Measurements from ENCODE around the gene PARVB. TPM values are rescaled to one million over a fixed set of nuclear protein-coding genes. Genes with fewer than 3 reads are reported as not detected.
"Not testable (repeated sequence)": the region's sequence is repeated elsewhere in the genome, so short reads cannot be mapped to it uniquely, and the experiment has no call there.

The PARVB gene
- total RNA-seq, 1 experiment from 2014 or later, result 86.6 TPM

DNA sequence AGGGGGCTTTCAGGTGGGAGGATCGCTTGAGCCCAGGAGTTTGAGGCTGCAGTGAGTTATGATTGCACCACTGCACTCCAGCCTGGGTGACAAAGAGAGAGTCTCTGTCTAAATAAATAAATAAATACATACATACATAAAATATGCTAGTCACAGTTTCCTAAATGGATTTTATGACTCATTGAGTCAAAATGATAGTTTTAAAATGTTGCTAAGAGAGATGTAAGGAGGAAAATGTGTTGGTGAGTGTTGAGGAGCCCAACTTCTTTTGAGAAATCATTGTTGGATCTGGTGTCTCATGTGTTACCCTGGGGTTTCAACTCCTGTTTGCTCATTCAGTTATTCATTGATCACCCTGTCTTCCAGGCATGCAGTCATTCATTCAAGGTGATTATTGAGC lies 21.0 kb downstream of the PARVB start:
- in situ Hi-C loops (cut with HindIII; ENCODE audit: low sequenced_read_pairs), result no loop called here
- no peak for DNase-seq (ENCODE audit: low spot score)

DNA sequence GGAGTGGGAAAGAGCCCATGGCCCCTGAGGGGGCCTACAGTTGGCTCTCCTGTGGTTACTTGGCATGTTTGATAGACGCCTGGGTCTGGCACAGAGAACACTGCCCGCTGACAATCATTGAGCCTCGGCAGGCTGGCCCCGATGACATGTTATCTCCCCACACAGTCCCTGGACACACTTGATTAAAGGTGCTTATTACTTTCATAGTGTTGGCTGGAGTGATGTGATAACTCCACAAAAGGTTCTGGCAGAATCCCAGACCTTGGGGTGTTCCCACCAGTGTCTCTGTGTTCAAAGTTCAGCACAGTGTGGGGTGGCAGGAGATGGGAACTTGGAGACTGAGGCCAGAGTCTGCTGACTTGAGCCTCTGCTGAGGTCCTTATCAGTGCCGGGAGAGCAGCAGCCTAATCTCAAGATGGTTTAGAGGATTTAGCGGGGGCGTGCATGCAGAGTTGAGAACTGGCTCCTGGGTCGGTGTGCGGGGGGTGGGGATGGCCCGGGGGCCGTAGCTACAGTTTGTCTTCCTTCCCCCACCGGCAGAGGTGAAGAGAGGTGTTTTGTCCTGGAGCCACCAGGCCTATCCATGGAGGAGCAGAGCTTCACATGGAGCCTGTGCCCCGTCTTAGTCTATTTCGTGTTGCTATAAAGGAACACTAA lies 22.5 kb downstream of the PARVB start:
- DNase-seq (ENCODE audit: low spot score), result no peak
- in situ Hi-C loops (cut with HindIII; ENCODE audit: low sequenced_read_pairs), result no loop called here

DNA sequence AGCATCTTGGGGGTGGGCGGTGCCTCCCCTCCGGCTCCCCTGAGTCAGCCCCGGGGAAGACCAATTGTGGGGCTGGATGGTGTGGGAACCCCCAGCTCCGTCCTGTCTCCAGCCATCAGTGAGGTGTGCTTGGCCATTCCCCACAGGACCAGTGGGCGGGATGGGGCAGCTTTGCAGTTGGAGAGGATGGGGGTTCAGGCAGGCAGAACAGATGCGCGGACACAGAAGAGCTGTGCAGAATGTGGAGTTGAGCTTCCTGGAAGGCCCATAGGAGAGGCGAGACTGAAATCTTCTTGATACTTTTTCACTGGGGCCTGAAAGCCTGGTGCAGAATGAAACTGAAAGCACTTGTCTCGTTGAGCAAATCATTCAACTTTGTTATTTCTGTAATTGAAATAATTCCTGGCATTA lies 23.8 kb downstream of the PARVB start:
- DNase-seq (ENCODE audit: low spot score), result no peak
- in situ Hi-C loops (cut with HindIII; ENCODE audit: low sequenced_read_pairs), result no loop called here

DNA sequence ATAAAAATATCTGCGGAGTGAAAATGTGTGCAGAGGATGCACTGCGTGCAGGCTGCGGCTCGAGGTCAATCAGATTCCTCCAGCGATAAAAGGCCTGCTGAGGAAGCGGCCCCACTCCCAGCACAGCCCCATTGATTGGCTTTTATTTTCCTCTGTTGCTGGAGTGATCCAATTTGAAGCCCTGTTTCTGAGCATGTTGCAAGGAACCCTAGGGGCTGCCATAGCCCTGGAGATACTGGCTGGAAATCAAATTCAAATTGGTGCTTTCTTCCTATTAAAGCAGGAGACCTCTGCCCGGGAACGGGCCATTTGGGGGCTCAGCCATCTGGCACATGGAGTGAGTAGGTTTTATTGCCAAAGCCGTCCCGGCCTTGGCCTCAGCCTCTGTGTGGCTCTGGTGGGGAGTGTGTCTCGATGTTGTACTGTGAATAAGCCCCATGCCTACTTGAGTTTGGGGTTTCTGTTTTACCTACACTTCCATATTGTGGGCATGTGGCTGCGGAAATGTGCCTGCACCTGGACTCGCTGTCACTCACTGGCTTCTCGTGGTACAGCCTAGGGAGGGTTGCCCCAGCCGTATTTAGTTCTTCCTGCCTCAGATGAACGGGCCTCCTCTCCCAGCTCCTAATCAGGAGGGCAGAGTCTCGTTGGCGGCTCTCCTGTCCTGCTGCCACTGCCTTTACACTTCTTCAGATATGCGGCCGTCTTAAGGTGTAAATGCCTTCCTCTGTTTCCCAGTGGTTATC lies 25.6 kb downstream of the PARVB start:
- in situ Hi-C loops (cut with HindIII; ENCODE audit: low sequenced_read_pairs), result no loop called here
- peak; percentile 51 for DNase-seq (ENCODE audit: low spot score)

DNA sequence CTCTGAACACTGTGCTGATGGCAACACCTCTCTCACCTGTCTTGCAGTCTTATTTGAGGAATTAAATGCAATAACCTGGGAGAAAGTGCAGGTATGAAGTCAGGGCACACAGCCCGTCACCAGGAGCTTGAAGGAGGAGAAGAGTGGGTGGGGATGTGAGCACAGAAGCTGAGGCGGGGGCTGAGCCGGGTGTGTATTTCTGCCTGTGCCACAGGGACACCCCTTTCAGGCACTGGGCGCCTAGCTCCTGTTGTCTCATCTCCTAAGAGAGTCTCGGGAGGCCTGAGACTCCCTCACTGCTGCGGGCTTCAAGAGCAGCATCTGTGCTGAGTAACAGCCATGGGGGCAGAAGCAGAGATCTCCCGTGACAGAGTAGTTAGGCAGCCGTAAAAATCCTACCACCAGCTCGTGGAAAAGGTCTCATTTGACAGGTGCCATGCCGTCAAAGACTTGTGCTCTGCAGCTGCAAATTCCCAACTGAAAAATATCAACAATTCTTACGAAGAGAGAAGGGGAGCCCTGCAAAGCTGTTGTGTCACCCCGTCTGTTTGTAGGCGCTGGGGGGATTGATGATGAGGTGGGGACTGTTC lies 26.8 kb downstream of the PARVB start:
- in situ Hi-C loops (cut with HindIII; ENCODE audit: low sequenced_read_pairs), result no loop called here
- no peak for DNase-seq (ENCODE audit: low spot score)

DNA sequence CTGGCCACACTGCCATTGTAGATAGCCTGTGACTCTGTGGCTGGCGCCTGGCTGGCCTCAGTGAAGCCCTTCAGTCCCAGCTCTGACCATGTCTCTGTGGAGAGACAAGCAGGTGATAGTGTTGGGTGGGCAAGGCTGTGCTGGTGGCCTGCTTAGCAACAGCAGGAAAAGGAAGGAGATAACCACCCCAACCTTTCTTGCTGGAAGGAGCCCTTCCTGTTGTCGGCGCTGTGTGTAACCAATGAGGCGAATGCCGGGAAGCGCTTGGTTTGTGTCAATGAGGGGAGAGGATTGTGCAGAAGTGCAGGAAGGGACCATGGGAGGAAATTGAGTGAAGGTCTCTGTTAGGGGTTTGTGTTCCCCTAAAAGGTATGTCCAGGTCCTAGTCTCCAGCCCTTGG lies 27.3 kb downstream of the PARVB start:
- in situ Hi-C loops (cut with HindIII; ENCODE audit: low sequenced_read_pairs), result no loop called here
- DNase-seq (ENCODE audit: low spot score), result no peak

DNA sequence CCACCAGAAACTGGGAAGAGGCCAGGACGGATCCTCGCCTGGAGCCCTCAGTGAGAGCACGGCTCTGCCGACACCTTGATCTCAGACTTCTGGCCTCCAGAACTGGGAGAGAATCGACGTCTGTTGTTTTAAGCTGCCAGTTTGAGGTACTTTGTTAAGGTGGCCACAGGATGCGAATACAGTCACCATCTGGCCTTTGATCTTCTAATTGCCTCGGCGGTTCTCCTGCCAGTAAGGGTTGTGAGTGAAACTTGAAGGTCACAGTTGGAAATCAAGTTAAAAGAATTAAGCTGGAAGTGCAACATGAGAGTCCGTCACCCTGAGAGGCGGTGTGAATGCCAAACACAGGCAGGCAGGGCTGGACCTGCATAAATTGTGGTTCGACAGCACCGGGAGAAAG lies 27.9 kb downstream of the PARVB start:
- in situ Hi-C loops (cut with HindIII; ENCODE audit: low sequenced_read_pairs), result no loop called here
- DNase-seq (ENCODE audit: low spot score), result no peak

DNA sequence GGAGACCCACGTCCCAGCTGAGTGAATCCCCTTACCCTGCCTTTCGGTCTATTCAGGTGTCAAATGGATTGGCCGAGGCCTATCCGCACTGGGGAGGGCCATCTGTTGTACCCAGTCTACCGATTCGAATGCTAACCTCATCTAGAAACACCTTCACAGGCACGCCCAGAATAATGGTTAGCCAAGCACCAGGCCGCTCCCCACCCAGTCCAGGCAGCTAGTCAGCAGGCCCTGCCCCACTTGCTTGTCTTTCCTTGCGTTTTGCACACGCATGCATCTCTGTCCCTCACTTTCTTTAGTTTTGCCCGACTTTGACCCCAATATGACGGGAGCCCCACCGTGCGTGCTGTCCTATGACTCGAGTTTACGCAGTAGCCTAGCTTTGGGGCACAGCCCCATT lies 31.7 kb downstream of the PARVB start:
- DNase-seq (ENCODE audit: low spot score), result no peak
- in situ Hi-C loops (cut with HindIII; ENCODE audit: low sequenced_read_pairs), result no loop called here

DNA sequence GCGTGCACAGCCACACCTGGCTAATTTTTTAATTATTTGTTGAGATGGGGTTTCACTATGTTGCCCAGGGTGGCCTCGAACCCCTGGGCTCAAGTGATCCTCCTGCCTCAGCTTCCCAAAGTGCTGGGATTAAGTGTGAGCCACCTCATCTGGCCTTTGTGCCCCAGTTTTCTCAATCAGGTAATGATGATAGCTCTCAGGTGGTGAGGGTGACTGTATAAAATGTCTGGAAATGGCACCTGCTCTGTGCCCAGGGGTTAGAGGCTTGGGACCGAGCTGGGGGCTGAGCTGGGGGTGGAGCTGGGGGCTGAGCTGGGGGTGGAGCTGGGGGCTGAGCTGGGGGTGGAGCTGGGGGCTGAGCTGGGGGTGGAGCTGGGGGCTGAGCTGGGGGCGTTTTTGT lies 32.5 kb downstream of the PARVB start:
- in situ Hi-C loops (cut with HindIII; ENCODE audit: low sequenced_read_pairs); DNase-seq (ENCODE audit: low spot score): not testable (repeated sequence)

DNA sequence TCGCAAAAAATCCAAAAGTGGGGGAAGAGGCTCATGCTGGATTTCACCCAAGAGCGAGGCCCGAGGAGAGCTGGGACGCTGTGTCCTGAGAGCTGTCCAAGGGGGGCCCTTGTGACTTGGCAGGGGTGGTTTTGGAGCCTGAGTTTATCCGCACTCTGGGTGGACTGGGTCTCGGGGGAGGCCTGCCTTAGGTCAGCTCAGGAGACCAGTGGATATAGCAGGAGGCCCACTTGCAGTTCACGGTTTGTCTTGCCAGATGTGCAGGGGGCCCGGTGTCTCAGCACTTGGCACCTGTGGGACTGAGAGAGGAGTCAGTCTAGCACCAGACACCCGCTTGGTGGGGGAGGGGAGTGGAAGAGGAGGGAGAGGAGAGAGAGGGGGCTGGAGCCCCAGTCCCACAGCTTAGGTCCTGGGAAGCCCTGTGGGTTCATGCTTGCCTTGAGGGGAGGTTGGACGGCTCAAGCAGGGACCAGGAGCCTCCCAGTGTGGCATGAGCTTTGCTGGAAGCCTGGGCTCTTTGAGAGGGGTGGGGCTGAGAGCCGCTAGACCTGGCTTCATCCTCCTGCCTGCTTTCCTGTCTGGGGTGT lies 33.4 kb downstream of the PARVB start:
- in situ Hi-C loops (cut with HindIII; ENCODE audit: low sequenced_read_pairs), result no loop called here
- no peak for DNase-seq (ENCODE audit: low spot score)

DNA sequence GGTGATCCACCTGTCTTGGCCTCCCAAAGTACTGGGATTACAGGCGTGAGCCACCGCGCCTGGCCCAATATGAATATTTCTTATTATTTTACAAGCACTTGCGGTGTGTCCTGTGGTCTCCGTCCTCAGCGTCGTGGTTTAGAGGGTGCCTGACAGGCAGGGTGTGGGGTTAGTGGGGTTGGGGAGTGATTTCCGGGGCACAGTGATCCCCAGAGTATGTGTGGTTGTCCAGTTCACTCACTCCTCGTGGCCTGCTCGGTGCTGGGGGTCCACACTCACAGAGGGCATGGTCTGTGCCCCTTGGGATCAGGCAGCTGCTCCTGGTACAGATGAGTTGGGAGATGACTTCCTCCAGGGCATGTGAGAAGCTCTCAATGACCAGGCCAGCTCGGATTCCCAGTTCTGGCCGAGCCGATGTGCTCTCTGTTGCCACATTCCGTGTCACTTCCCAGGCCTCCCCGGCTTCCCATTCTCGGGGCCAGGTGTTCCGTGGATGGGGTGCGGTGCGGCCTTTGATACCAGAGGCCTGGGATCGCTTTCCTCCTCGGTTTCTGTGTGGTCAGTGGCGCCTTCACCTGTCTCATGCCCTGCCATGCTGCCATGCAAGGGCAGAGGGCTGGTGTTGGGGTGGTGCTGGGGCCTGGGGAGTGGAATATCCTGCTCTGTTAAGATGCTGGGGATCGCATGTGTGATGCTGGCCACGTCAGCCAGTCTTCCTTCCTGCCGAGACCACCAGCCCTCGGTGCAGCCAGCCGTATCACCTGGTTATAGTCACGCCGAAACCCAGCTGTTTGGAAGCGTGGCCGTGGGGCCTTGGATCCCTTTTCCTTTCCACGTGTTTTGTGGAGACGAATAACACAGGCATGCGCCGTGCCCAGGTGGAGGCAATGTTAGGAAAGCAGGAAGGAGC lies 39.6 kb downstream of the PARVB start:
- DNase-seq (ENCODE audit: low spot score), result no peak
- in situ Hi-C loops (cut with HindIII; ENCODE audit: low sequenced_read_pairs), result no loop called here

DNA sequence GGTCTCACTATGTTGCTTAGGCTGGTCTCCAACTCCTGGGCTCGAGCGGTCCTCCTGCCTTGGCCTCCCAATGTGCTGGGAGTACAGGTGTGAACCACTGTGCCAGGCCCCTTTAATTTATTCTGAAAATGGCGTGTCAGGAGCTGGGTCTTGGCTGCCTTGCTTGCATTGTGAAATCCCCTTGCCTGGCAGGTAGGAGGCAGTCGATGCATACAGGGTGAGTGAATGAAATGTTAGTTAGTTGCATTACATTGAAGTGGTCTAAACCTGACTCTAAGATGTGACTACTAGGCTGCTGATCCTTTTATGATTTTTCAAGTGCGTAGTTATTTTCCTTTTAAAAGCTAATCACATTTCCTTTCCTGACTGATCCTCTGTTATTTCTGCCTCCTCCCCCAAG lies 42.9 kb downstream of the PARVB start:
- in situ Hi-C loops (cut with HindIII; ENCODE audit: low sequenced_read_pairs), result no loop called here
- DNase-seq (ENCODE audit: low spot score), result no peak

DNA sequence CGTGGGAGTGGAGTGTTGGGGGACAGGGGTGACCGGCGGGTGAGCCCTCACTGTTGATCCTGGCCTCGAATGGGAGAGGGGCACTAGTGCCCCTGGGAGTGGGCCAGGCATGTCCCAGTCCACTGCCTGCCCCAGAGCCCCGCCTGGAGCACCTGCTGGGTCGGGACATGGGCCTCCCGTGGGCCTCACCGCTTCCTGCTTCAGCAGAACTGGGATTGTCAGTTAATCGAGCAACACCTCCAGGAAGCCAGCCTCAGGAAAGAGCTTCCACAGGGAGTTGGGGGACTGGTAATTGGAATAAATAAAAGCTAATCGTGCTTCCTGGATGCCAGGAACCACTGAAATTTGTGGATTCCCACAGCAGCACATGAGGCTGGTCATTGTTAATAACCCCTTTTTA lies 43.8 kb downstream of the PARVB start:
- in situ Hi-C loops (cut with HindIII; ENCODE audit: low sequenced_read_pairs), result no loop called here
- no peak for DNase-seq (ENCODE audit: low spot score)

DNA sequence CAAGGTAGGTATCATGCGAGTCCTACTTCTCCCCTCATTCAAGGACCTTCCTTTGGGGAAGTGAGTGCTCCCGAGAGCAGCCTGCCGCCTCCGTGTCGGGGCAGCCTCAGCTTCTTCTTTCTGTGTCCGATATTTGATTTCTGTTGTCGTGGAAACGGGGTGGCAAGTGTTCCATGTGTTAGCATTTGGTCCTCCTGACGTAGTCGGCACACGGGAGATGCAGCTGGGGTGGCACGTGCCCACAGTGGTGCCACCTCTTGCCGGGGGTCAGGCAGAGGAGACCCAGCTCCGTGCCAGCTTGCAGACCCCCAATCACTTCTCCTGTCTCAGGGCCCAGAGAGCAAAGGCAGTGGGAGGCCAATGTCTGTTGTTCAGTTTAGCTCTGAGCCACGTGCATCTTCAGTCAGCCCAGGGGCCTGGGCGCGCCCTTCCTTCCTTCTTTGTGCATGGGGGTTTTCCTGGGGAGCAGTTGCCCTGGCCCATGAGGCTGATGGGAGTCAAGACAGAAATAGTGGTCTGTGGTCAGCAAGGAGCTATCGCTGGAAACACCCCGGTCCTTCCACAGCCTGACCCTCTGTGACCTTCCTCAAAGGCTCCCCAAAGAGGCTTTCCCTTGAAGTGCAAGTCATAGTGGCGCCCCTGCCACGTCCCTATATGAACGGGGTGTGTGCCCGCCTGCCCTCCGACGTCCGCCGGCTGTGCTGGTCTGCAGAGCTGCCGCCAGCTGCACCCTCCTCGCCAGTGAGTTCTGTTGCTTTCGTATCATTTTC lies 44.5 kb downstream of the PARVB start:
- in situ Hi-C loops (cut with HindIII; ENCODE audit: low sequenced_read_pairs), result no loop called here
- DNase-seq (ENCODE audit: low spot score), result no peak

DNA sequence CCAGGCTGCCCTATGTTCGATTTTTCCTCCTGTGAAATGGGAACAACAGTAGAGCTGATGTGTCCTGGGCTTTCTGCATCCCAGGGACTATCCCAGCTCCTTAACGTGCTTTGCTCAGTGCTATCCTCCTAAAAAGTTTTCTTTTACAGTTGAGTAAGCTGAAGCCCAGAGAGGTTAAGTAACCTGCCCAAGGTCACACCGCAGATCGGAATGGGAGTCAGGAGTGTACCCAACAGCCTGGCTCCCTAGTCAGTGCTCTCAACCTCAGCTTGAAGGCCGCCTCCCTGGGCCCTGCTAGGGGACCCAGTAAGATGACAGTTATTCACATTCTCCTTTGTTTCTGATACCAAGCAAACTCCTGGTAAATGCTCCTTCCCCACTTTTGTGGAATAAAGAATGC lies 45.9 kb downstream of the PARVB start:
- in situ Hi-C loops (cut with HindIII; ENCODE audit: low sequenced_read_pairs), result no loop called here
- DNase-seq (ENCODE audit: low spot score), result no peak

DNA sequence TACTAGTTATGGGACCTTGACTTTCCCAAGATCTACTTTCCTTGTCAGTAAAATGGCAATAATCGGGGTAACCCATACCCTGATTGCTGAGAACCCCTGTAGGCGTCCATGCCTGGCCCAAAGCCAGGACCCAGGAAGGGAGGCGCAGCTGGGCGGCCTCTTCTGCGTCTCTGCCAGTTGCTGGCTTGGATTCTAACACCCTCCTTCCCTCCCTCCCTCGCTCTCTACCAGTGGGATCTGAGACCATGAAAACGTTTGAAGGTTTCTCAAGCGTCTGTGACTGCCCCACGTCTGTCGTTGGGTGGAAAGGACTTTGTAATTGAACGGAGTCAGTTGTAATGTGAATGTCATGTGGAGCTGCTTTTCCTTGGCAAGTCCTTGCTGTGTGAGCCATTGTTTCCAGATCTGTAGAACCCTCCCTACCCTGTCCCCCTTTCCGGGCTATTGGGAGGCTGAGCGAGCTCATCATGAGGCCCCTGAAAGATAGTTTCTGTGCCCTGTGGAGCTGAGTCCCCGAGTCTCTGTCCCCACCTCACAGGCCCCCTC lies 47.8 kb downstream of the PARVB start:
- DNase-seq (ENCODE audit: low spot score), result no peak
- in situ Hi-C loops (cut with HindIII; ENCODE audit: low sequenced_read_pairs), result no loop called here

DNA sequence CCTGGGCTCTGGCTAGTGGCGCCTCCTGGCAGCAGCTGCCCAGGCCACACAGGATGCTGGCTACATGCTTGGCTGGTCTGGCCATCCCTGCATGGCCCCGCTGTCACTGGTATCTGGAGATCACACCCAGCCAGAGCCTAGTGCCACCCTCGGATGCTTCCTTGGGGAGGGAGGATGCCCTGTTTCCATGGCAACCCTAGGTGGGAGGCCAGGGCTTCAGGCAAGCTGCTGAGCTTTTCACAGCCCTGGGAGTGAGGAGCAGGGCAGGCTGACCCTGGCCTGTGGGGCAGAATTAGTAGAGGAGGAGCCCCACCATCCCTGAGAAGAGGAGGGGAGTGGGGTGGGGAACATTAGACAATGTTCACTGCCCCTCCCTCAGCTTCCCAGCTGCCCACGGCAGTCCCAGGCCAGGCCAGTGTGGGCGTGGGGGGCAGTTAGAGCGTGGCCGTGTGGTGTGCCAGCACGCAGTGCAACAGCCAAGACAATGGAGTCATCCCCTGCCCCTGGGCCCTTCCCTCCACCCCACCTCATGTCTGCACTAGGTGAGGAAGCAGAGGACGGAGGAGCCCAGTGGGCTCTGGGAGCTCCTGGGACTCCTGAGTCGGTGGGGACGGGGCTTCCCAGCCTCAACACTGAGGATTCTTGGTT lies 50.4 kb downstream of the PARVB start:
- in situ Hi-C loops (cut with HindIII; ENCODE audit: low sequenced_read_pairs), result no loop called here

DNA sequence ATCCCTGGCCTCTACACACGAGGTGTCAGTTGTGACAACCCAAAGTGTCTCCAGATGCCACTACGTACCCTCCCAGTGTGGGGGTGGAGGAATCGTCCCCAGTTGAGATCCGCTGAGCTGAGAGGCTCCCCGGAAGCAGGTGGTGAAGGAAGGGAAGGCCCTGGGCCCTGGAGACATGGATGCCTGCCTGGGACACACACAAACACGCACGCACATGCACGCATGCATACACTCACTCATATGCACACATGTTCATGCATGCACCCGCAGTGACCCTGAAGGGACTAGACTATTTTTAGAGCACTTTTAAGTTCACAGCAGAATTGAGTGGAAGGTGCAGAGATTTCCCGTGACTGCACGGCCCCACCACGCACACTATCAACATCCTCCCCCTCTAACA lies 50.9 kb downstream of the PARVB start:
- in situ Hi-C loops (cut with HindIII; ENCODE audit: low sequenced_read_pairs), result no loop called here
- no peak for DNase-seq (ENCODE audit: low spot score)

More for the DNA sequence above, 50.4 kb downstream of the PARVB start:
- peak; percentile 25 for DNase-seq (ENCODE audit: low spot score)
